Activated CD8-positive, alpha-beta memory T cell treated with anti-CD3 and anti-CD28 coated beads, Interleukin-2, amount 10 ng/mL, durations not matched to agents 7 days and 5 days (primary cell): ENCODE results near the gene VWA3A. TPM values are rescaled to one million over a fixed set of nuclear protein-coding genes. Genes with fewer than 3 reads are reported as not detected.
"Not testable (repeated sequence)": the region's sequence is repeated elsewhere in the genome, so short reads cannot be mapped to it uniquely, and the experiment has no call there.

Experiments used
- ATAC-seq: fragments of 150-1000 bp; cut with Tn5 transposase; one replicate; pipeline ENCODE4 v1.10.0; 2021; ENCODE audit warnings: moderate library complexity
- CTCF ChIA-PET: fragments of 350-600 bp; sonication (Branson Sonifier 250); formaldehyde crosslinking; loops from one replicate; lab custom pipeline; 2021; ENCODE audit warnings: antibody characterized with exemption; lab: Charles Lee
- DNase-seq: peaks from one replicate; pipeline ENCODE4 v3.0.0-alpha.2; 2020
- H3K27ac Mint-ChIP-seq: one replicate; pipeline ENCODE4 v1.8.0; 2021; ENCODE audit warnings: mild to moderate bottlenecking, mixed read lengths
- H3K27me3 Mint-ChIP-seq: one replicate; pipeline ENCODE4 v1.8.0; 2021; ENCODE audit warnings: mixed read lengths
- H3K36me3 Mint-ChIP-seq: one replicate; pipeline ENCODE4 v1.8.0; 2021; ENCODE audit warnings: mild to moderate bottlenecking, mixed read lengths
- H3K4me1 Mint-ChIP-seq: one replicate; pipeline ENCODE4 v1.8.0; 2021; ENCODE audit warnings: mixed read lengths
- H3K4me3 Mint-ChIP-seq: one replicate; pipeline ENCODE4 v1.8.0; 2021; ENCODE audit warnings: mild to moderate bottlenecking, moderate library complexity, mixed read lengths
- H3K9me3 Mint-ChIP-seq: one replicate; pipeline ENCODE4 v1.8.0; 2022; ENCODE audit warnings: low read depth, mixed read lengths
- total RNA-seq, 2 experiments: library from RNA; stranded (reverse); gene quantifications; one replicate each; pipeline ENCODE4 v1.2.3, GENCODE V29; 2021

The VWA3A gene
- total RNA-seq, 2 experiments from 2014 or later, result 0.28 to 0.29 TPM

DNA sequence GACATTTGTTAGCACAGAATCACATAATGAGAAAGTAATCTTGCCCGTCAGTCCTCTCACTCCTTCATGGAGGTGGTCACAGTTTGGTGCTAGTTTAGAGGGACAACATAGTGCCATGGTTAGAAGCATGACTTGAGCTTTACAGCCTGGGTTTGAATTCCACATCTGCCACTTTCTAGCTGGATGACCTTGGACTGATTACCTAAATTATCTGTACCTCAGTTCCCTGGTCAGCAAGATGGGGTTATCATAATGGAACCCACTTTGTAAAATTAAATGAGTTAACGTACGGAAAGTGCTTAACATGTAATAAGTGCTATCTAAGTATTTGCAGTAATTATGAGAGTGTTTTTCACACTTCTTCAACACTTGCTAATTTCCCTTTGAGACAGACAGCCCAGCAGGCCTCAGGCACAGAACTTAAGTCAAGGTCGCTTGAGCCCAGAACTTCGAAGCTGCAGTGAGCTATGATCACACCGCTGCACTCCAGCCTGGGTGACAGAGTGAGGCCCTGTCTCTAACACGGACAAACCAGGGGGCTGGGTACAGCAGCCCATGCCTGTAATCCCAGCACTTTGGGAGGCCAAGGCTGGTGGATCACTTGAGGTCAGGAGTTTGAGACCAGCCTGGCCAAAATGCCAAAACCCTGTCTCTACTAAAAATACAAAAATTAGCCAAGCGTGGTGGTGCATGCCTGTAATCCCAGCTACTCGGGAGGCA, 7.1 kb downstream of the VWA3A start:
- H3K9me3 Mint-ChIP-seq, result no peaks in the 10 kb centered on the region
- DNase-seq, result no peak
- H3K27me3 Mint-ChIP-seq, result peaks cover 17% of the 10 kb centered on the region
- CTCF ChIA-PET, result interaction anchor here (0.7 to 3.1 kb wide), 26 partner anchors 10 to 298 kb away, joined by 3 to 23 read pairs (median 4); no protein-coding TSS in a partner anchor
- no peak for ATAC-seq
- no peak overlapping the region for H3K27ac Mint-ChIP-seq
- H3K36me3 Mint-ChIP-seq, result no peaks in the 10 kb centered on the region
- H3K4me1 Mint-ChIP-seq, result peaks cover 5% of the 10 kb centered on the region
- no peak overlapping the region for H3K4me3 Mint-ChIP-seq

DNA sequence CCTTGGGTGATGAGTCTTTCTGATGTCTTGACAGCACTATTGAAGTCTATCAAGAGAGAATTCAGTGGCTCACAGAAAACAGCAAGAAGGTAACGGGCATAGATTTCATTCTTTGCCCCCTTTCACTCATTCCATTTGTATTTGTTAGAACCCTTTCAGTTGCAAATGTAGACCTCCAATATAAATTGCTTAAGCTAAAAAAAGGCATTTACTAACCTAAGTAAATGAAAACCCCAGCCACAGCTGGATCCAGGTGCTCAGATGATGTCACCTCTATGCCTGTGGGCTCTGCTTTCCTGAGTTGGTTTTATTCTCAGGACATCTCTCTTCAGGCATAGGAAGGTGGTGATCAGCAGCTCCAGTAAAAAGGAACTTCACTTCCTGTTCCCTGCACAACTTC, 11.1 kb downstream of the VWA3A start:
- H3K4me1 Mint-ChIP-seq, result peaks cover 5% of the 10 kb centered on the region
- peaks cover 12% of the 10 kb centered on the region for H3K27me3 Mint-ChIP-seq
- H3K4me3 Mint-ChIP-seq, result no peak overlapping the region
- ATAC-seq, result no peak
- no peak for DNase-seq
- no peaks in the 10 kb centered on the region for H3K9me3 Mint-ChIP-seq
- no peaks in the 10 kb centered on the region for H3K36me3 Mint-ChIP-seq
- CTCF ChIA-PET, result interaction anchor here (2.6 kb wide), 1 partner anchor 26 kb away, joined by 8 read pairs; no protein-coding TSS in a partner anchor
- H3K27ac Mint-ChIP-seq, result no peak overlapping the region

DNA sequence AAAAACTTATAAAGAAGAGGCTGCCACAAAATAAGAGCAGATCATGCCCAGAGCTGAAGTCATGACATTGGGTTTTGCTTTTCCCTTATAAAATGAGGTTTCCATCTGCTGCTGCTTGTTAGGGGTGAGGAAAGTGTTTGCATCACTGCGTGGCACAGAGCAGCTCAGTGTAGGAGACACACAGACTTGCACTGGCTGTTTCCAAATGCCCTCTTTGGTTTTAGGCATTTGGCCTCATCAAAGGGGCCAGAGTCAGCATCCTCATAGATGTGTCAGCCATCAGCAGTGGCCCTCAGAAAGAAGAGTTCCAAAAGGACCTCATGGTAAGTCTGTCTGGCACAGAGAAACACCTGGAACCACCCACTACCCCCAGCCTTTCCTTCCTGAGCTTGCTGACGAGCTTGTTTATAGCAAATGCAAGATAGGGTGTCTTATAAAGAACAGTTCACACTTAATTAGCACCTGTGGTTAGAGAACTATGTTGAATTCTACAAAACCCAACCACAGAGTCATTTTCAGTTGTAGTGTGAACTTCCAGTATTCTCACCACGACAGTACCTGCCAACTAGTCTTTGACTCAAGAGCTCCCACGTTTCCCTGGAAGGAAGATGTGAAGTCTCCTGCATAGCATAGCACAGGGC, 17.0 kb downstream of the VWA3A start:
- Mint-ChIP-seq H3K36me3 (no peaks in the 10 kb centered on the region), H3K4me1 (peaks cover 8% of the 10 kb centered on the region)

DNA sequence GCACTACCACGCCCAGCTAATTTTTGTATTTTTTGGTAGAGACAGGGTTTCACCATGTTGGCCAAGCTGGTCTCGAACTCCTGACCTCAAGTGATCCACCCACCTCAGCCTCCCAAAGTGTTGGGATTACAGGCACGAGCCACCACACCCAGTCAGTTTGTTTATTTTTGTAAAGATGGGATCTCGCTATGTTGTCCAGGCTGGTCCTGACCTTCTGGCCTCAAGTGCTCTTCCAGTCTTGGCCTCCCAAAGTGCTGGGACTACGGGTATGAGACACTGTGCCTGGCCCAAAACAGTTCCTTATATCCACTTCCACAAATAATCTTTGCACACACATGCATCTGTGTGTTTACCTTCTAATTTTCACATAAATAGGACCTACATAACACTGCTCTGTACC, 19.3 kb downstream of the VWA3A start:
- H3K4me1 Mint-ChIP-seq, DNase-seq, H3K9me3 Mint-ChIP-seq, ATAC-seq, H3K4me3 Mint-ChIP-seq, H3K27ac Mint-ChIP-seq, H3K36me3 Mint-ChIP-seq: not testable (repeated sequence)
- H3K27me3 Mint-ChIP-seq, result peaks cover 12% of the 10 kb centered on the region
- CTCF ChIA-PET, result interaction anchor here (2.4 kb wide), 1 partner anchor 13 kb away, joined by 6 read pairs; no protein-coding TSS in a partner anchor

More for the DNA sequence above, 17.0 kb downstream of the VWA3A start:
- DNase-seq, result no peak
- Mint-ChIP-seq H3K27me3 (peaks cover 12% of the 10 kb centered on the region), H3K9me3 (no peaks in the 10 kb centered on the region), H3K27ac (no peak overlapping the region), H3K4me3 (no peak overlapping the region)
- no peak for ATAC-seq
- CTCF ChIA-PET, result interaction anchor here (0.6 to 2.5 kb wide), 4 partner anchors 10 to 119 kb away, joined by 3 to 12 read pairs (median 7); no protein-coding TSS in a partner anchor

DNA sequence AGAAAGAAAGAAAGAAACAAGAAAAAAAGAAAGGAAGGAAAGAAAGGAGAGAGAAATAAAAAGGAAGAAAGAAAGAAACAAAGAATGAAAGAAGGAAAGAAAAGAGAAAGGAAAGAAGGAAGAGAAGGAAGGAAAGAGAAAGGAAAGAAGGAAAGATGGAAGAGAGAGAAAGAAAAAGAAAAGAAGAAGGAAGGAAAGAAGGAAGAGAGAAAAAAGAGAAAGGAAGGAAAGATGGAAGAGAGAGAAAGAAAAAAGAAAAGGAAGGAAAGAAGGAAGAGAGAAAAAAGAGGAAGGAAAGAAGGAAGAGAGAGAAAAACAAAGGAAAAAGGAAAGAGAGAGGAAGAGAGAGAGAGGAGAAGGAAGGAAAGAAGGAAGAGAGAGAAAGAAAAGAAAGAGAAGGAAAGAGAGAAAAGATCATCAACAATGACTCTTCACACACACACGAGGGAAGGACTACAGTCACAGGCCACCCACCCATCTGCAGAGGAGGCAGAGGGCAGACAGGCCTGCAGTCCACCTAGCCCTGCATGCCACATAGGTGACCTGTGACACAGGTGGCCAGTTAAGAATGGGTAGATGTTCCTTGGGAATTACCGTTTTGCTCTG, 23.9 kb downstream of the VWA3A start:
- Mint-ChIP-seq H3K36me3 (no peaks in the 10 kb centered on the region), H3K27me3 (peaks cover 2% of the 10 kb centered on the region), H3K27ac (no peak overlapping the region), H3K9me3 (no peaks in the 10 kb centered on the region), H3K4me1 (no peaks in the 10 kb centered on the region), H3K4me3 (no peak overlapping the region)
- no peak for ATAC-seq
- CTCF ChIA-PET, result no interaction called here
- no peak for DNase-seq

DNA sequence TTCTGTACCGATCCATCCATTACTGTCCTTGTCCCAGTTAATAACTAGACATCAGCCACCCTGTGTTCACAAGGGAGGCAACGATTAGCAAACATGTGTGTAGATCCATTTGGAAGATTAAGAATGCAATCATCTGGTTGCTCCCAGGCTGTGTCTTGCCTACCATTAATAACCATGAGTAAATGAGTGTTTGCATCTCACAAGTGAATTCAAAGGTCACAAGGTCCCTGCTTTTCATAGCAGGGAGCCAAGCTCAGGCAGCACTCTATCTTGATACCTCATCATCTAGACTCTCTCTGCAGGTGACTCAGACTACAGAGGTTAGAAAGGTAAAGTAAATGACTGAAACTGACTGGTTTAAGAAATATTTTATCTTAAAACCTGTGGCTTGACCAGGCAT, 25.3 kb downstream of the VWA3A start:
- CTCF ChIA-PET, result no interaction called here
- H3K4me1 Mint-ChIP-seq, result no peaks in the 10 kb centered on the region

DNA sequence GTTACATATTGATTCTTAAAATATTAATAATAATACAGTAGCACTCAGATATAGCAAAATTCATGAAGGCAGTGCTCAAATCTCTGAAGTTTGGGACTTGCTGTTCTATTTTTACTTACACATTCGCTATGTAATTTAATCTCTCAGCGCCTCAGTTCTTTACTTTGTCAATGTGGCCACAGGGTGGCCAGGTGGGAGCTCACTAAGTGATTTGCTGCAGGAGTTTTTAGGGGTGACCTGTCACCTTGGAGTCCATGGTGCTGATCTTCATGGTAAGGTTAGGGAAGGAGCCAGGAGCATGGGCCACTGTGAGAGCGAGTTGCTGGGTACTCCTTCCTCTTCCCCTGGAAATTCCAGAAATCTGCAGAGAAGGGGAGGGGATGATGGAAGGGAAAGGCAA, 28.1 kb downstream of the VWA3A start:
- Mint-ChIP-seq H3K4me1 (no peaks in the 10 kb centered on the region), H3K36me3 (no peaks in the 10 kb centered on the region), H3K9me3 (no peaks in the 10 kb centered on the region), H3K27ac (no peak overlapping the region), H3K27me3 (peaks cover 6% of the 10 kb centered on the region), H3K4me3 (no peak overlapping the region)
- no peak for ATAC-seq
- CTCF ChIA-PET, result interaction anchor here (1.5 kb wide), 1 partner anchor 21 kb away, joined by 3 read pairs; no protein-coding TSS in a partner anchor
- DNase-seq, result no peak

More for the DNA sequence above, 25.3 kb downstream of the VWA3A start:
- H3K9me3 Mint-ChIP-seq, result no peaks in the 10 kb centered on the region
- ATAC-seq (no peak), DNase-seq (no peak)
- no peak overlapping the region for H3K4me3 Mint-ChIP-seq
- H3K27me3 Mint-ChIP-seq, result peaks cover 2% of the 10 kb centered on the region
- no peaks in the 10 kb centered on the region for H3K36me3 Mint-ChIP-seq
- no peak overlapping the region for H3K27ac Mint-ChIP-seq

DNA sequence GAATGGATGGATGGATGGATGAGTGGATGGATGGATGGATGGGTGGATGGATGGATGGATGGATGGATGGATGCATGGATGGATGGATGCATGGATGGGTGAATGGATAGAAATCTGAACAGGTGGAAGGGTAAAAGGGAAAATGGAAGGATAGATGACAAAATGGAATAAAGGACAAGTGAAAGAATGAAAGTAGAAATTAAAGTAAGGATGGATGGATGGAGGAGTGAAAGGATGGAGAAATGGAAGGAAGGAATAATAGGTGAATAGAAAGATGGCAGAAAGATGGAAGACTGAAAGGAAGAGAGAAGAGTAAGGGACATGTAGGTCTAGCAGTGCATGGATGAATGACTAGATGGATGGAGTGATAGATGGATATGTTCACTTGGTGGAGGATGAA, 29.9 kb downstream of the VWA3A start:
- CTCF ChIA-PET, result no interaction called here
- Mint-ChIP-seq H3K9me3 (no peaks in the 10 kb centered on the region), H3K27me3 (peaks cover 6% of the 10 kb centered on the region), H3K36me3 (no peaks in the 10 kb centered on the region), H3K27ac (no peak overlapping the region), H3K4me1 (no peaks in the 10 kb centered on the region), H3K4me3 (no peak overlapping the region)
- ATAC-seq, result no peak
- no peak for DNase-seq

DNA sequence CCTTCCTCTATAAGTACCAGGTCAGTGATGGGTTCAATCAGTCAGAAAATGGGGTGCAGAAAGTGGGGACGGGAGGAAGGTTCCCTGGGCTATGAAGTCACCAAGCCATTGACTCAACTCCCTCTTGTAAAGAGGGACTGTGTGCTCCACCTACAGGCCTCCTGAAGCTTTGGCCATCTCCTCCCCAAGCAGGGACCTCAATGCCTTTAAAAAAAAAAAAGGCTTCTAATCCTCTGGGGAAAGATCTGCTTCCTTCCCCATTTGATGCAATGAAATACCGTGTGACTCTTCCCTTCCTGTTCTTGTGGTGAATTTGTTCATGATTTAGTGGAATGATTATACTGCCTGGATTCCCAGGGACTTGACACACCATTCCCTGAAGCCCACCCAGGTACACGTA, 30.8 kb downstream of the VWA3A start:
- Mint-ChIP-seq H3K36me3 (no peaks in the 10 kb centered on the region), H3K4me1 (no peaks in the 10 kb centered on the region), H3K27ac (no peak overlapping the region), H3K4me3 (no peak overlapping the region), H3K27me3 (peaks cover 6% of the 10 kb centered on the region), H3K9me3 (no peaks in the 10 kb centered on the region)
- CTCF ChIA-PET, result no interaction called here
- DNase-seq, result no peak
- ATAC-seq, result no peak

DNA sequence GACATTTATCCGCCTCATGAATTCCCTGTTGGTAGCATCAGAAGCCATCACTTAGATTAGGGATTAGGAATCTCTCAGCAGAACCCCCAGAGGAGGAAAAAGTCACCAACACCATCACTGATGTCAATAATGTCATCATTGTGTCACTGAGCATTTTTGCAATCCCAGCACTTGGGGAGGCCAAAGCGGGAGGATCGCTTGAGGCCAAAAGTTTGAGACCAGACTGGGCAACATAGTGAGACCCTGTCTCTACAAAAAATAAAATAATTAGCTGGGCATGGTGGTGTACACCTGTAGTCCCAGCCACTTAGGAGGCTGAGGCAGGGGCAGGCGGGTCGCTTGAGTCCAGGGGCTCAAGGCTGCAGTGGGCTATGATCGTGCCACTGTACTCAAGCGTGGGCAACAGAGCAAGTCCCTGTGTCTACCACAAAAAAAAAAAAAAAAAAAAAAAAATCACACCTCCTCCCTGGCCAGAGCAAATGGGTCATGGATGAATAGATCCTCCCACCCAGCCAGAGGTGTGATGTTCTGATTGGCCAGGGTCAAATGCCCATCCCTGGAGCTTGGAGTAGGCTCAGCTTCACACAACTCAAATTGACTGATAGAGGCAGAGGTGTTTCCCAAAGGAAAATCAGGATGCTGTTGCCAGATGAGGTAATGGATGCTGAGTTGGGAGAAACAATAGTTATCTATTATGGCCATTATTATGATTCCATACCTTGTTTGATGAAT, 31.6 kb downstream of the VWA3A start:
- H3K27me3 Mint-ChIP-seq, result peaks cover 6% of the 10 kb centered on the region
- H3K4me1 Mint-ChIP-seq, result no peaks in the 10 kb centered on the region
- H3K36me3 Mint-ChIP-seq, result no peaks in the 10 kb centered on the region
- no peak overlapping the region for H3K27ac Mint-ChIP-seq
- ATAC-seq (no peak), DNase-seq (no peak)
- no peaks in the 10 kb centered on the region for H3K9me3 Mint-ChIP-seq
- CTCF ChIA-PET, result interaction anchor here (0.5 to 1.4 kb wide), 3 partner anchors 45 to 173 kb away, joined by 3 to 5 read pairs (median 3); no protein-coding TSS in a partner anchor
- no peak overlapping the region for H3K4me3 Mint-ChIP-seq

DNA sequence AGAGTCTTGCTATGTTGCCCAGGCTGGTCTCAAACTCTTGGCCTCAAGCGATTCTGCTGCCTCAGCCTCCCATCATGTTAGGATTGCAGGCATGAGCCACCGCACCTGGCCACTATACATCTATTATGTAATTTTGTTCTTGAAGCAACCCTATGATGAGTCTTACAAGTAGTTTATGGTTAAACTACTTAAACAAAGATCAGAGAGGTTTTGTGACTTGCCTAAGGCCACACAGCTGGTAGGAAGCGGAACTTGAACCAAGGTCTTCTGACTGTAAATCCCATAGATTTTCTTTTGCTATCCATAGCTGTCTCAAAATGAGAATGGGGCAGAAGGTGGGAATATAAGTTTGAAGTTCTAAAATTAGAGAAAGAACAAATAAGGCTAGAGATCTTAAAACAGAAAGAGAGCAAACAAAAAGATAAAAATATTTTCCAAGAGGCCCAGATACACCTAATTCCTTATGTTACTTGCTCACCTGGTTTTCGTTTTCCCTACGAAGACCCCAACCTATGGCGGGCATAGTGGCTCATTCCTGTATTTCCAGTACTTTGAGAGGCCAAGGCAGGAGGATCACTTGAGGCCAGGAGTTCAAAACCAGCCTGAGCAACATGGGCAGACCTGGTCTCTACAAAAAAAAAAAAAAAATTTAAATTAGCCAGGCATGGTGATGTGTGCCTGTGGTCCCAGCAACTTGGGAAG, 32.4 kb downstream of the VWA3A start:
- CTCF ChIA-PET, result interaction anchor here (0.5 to 1.4 kb wide), 3 partner anchors 46 to 172 kb away, joined by 3 to 5 read pairs (median 3); no protein-coding TSS in a partner anchor
- Mint-ChIP-seq H3K4me3 (no peak overlapping the region), H3K27ac (no peak overlapping the region), H3K27me3 (peaks cover 6% of the 10 kb centered on the region), H3K9me3 (no peaks in the 10 kb centered on the region), H3K36me3 (no peaks in the 10 kb centered on the region), H3K4me1 (no peaks in the 10 kb centered on the region)
- DNase-seq, result no peak
- no peak for ATAC-seq

DNA sequence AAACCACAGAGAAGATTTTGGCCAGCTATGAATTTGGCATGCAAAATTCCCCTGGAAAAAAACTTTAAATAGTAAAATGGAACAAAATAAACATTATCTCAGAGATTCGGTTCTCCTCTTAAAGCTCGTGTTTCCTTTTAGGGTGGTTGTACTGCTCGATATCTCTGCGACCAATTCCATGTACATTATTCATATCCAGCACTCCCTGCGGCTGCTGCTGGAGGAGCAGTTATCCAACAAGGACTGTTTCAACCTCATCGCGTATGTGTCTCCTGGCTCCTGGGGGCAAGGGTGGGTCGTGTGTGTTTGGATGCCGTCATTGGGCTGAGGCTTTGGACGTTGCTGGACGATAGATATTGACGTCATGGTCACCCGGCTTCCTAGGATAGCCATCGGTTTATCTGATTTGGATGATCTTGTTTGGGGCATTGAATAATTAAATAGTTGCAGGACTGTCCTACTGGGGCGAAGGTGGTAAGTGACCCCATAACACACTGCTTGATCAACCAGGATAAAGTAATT, 33.8 kb downstream of the VWA3A start:
- CTCF ChIA-PET, result no interaction called here
- Mint-ChIP-seq H3K9me3 (no peaks in the 10 kb centered on the region), H3K27me3 (peaks cover 5% of the 10 kb centered on the region), H3K4me3 (no peak overlapping the region), H3K36me3 (no peaks in the 10 kb centered on the region), H3K4me1 (no peaks in the 10 kb centered on the region), H3K27ac (no peak overlapping the region)
- DNase-seq, result no peak
- ATAC-seq, result no peak
